ENCODE data around the gene PPM1L.

PPM1L gene

GRCh38 chr3:160820022-160820421 lies 64.0 kb downstream of the PPM1L start:
- no peak overlapping the region for H3K27ac ChIP-seq
- no peak for TF ChIP-seq CTCF (conservative IDR thresholded peaks at IDR 0.05)

- TF ChIP-seq CTCF (conservative IDR thresholded peaks at IDR 0.05): no peak
- no peak overlapping the region for H3K27ac ChIP-seq
Observed at GRCh38 chr3:160820430-160820829, 64.4 kb downstream of the PPM1L start.

- no peak for TF ChIP-seq CTCF (conservative IDR thresholded peaks at IDR 0.05)
Observed at GRCh38 chr3:160822936-160823335, 66.9 kb downstream of the PPM1L start.

GRCh38 chr3:160825311-160825800 lies 69.3 kb downstream of the PPM1L start:
- no peak overlapping the region for H3K27ac ChIP-seq
- TF ChIP-seq CTCF (conservative IDR thresholded peaks at IDR 0.05): no peak

More at GRCh38 chr3:160822936-160823335, 66.9 kb downstream of the PPM1L start:
- H3K27ac ChIP-seq: no peak overlapping the region

- no peak for TF ChIP-seq CTCF (conservative IDR thresholded peaks at IDR 0.05)
- no peak overlapping the region for H3K27ac ChIP-seq
Observed at GRCh38 chr3:160826408-160826807, 70.4 kb downstream of the PPM1L start.

- H3K27ac ChIP-seq: no peak overlapping the region
- TF ChIP-seq CTCF (conservative IDR thresholded peaks at IDR 0.05): no peak
Observed at GRCh38 chr3:160826991-160827390, 71.0 kb downstream of the PPM1L start.

GRCh38 chr3:160827516-160827915 lies 71.5 kb downstream of the PPM1L start:
- TF ChIP-seq CTCF (conservative IDR thresholded peaks at IDR 0.05): no peak
- no peak overlapping the region for H3K27ac ChIP-seq
